ENCODE data around the gene KIF7. TPM values are rescaled to one million over a fixed set of nuclear protein-coding genes. Genes with fewer than 3 reads are reported as not detected.

The KIF7 gene
- polyA plus RNA-seq, 1 experiment, result 4.5 TPM

DNA sequence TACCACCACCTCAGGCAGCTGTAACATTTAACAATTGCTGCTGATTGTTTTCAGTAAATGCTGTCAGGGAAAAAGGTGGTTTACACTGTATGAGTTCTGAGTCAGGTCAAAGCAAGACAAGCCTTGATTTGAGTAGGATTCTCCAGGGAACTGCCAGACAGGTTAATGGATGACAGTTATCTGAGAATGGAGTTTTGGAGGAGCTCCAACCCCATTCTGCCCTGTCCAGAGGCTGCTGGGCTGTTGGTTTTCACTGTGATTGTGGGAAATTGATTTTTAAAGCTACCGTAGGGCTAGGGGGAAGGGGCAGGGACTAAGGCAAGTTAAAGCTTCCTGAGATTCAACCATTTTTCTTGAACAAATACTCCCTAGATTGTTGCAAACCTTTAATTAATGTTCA is 40.1 kb downstream of the KIF7 start:
- ChIA-PET POLR2A (no interaction called here), CTCF (no interaction called here)
- no peak for DNase-seq (ENCODE audit: low read depth, low spot score)

DNA sequence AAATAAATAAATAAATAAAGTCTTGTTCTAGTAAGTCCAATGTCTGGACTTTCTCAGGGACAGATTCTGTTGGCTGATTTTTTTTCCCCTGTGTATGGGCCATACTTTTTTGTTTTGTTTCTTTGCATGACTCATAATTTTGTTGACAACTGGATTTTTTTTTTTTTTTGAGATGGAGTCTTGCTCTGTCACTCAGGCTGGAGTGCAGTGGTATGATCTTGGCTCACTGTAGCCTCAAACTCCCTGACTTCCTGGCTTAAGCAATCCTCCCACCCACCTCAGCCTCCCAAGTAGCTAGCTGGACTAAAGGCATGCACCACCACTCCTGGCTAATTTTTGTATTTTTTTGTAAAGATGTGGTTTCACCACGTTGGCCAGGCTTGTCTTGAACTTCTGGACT is 41.1 kb downstream of the KIF7 start:
- no peak for TF ChIP-seq CTCF (IDR thresholded peaks at IDR 0.05; ENCODE audit: low read depth, low read length)
- H3K9me3 ChIP-seq (ENCODE audit: control insufficient read depth, insufficient read depth, low read length), result no peaks in the 10 kb centered on the region
- no peaks in the 10 kb centered on the region for H3K27me3 ChIP-seq (ENCODE audit: control insufficient read depth, insufficient read depth, low read length)
- ChIA-PET CTCF (no interaction called here), POLR2A (no interaction called here)
- H3K4me3 ChIP-seq (ENCODE audit: low read depth, low read length), result no peak overlapping the region
- no peak for DNase-seq (ENCODE audit: low read depth, low spot score)
- H3K27ac ChIP-seq (ENCODE audit: low read depth, low read length), result no peak overlapping the region

More for the DNA sequence above, 40.1 kb downstream of the KIF7 start:
- Histone ChIP-seq H3K27ac (ENCODE audit: low read depth, low read length) (no peak overlapping the region), H3K9me3 (ENCODE audit: control insufficient read depth, insufficient read depth, low read length) (no peaks in the 10 kb centered on the region), H3K27me3 (ENCODE audit: control insufficient read depth, insufficient read depth, low read length) (no peaks in the 10 kb centered on the region), H3K4me3 (ENCODE audit: low read depth, low read length) (no peak overlapping the region)
- no peak for TF ChIP-seq CTCF (IDR thresholded peaks at IDR 0.05; ENCODE audit: low read depth, low read length)

- ChIA-PET CTCF (no interaction called here), POLR2A (no interaction called here)
- no peak overlapping the region for H3K27ac ChIP-seq (ENCODE audit: low read depth, low read length)
- TF ChIP-seq CTCF (IDR thresholded peaks at IDR 0.05; ENCODE audit: low read depth, low read length), result no peak
- H3K27me3 ChIP-seq (ENCODE audit: control insufficient read depth, insufficient read depth, low read length), result no peaks in the 10 kb centered on the region
- DNase-seq (ENCODE audit: low read depth, low spot score), result no peak
- no peak overlapping the region for H3K4me3 ChIP-seq (ENCODE audit: low read depth, low read length)
- no peaks in the 10 kb centered on the region for H3K9me3 ChIP-seq (ENCODE audit: control insufficient read depth, insufficient read depth, low read length)
Observed at GRCh38 chr15:89613031-89613430, 42.2 kb downstream of the KIF7 start.

DNA sequence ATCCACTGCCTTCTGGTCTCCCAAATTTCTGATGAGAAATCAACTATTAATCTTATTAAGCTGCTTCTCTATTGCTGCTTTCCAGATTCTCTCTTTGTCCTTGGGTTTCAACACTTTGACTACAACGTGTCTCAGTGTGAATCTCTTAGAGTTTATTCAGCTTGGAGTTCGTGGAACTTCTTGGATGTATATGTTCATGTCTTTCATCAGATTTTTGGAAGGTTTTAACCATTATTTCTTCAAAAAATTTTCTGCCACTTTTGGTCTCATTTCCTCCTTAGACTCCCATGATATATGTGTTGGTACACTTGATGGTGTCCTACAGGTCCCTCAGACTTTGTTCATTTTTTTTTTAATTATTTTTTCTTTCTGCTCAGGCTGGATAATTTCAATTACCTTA is 44.0 kb downstream of the KIF7 start:
- no peak overlapping the region for H3K4me3 ChIP-seq (ENCODE audit: low read depth, low read length)
- CTCF ChIA-PET, result interaction anchor here (1.0 kb wide), 1 partner anchor 27 kb away, joined by 4 read pairs; no protein-coding TSS in a partner anchor
- POLR2A ChIA-PET, result no interaction called here
- H3K27ac ChIP-seq (ENCODE audit: low read depth, low read length), result no peak overlapping the region
- H3K9me3 ChIP-seq (ENCODE audit: control insufficient read depth, insufficient read depth, low read length), result no peaks in the 10 kb centered on the region
- H3K27me3 ChIP-seq (ENCODE audit: control insufficient read depth, insufficient read depth, low read length), result no peaks in the 10 kb centered on the region
- TF ChIP-seq CTCF (IDR thresholded peaks at IDR 0.05; ENCODE audit: low read depth, low read length), result no peak
- DNase-seq (ENCODE audit: low read depth, low spot score), result no peak

DNA sequence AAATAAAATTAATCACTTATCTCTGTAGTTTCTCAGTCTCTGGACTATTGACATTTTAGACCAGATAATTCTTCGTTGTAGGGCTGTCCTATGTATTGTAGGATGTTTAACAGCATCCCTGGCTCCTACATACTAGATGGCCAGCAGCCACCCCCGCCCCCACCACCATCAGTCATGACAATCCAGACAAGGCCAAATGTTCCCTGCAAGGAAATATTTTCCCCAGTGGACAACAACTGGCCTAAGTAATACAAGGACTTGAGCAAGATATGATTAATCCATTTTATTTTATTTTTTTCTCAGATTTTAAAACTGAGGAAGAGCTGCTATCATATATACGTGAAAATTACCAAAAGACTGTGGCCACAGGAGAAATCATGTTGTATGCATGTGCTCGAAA is 56.2 kb downstream of the KIF7 start:
- ChIA-PET CTCF (no interaction called here), POLR2A (no interaction called here)
- Histone ChIP-seq H3K27me3 (ENCODE audit: control insufficient read depth, insufficient read depth, low read length) (no peaks in the 10 kb centered on the region), H3K9me3 (ENCODE audit: control insufficient read depth, insufficient read depth, low read length) (no peaks in the 10 kb centered on the region), H3K4me3 (ENCODE audit: low read depth, low read length) (no peak overlapping the region), H3K27ac (ENCODE audit: low read depth, low read length) (no peak overlapping the region)
- DNase-seq (ENCODE audit: low read depth, low spot score), result no peak
- TF ChIP-seq CTCF (IDR thresholded peaks at IDR 0.05; ENCODE audit: low read depth, low read length), result no peak
